Jurkat, Clone E6-1 (cell line): ENCODE data around the gene TCF12.

ENCODE experiments used
- DNase-seq: peaks from one replicate; pipeline ENCODE4 v3.0.0-alpha.2; 2011; ENCODE audit warnings: low read depth, low spot score
- H3K4me3 ChIP-seq: 2 replicates; pipeline ENCODE4 v1.5.1; 2011; ENCODE audit warnings: mild to moderate bottlenecking, low read length, control low read depth, moderate library complexity

Gene TCF12

DNA sequence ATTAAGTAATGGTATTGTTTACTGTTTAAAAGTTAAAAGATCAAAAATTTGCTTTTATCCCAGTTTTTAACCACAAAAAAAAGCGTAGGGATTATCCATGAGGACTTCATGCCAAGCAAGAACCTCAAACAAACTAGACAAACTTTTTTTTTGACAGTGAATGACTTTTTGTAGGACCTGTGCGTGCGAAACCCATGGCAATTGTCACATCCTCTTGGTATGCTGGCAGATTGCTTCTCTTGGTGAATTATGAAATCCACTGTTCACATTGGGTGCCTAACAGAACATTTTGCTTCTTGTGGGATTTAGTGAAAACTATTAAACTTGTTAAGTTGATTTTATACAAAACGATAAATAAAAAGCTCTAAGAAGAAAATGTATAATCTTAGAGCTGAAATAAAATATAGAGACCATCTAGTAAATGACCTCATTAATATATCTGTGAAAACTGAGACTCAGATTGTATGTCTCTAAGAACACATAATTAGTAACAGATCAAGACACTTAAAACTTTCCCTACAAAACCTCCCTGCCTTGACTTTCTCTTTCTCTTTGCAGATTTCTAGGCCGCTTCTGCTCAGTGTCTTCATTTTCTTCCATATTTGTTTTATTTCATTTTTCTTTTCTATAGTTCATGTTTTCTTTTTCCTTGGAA is 370.6 kb downstream of the TCF12 start:
- no peak for DNase-seq

DNA sequence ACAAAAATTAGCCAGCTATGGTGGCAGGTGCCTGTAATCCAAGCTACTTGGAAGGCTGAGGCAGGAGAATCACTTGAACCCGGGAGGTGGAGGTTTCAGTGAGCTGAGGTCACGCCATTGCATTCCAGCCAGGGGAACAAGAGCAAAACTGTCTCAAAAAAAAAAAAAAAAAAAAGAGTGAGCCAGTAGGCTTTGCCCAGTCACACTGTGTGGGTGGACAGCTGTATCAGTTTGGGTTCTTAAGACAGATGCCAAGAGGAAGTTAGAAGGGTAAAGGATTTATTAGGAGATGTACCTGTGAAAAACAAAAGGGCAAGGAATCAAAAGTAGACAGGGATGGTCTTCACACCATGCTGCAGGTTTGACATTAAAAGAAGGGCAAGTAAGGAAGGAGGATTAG is 371.7 kb downstream of the TCF12 start:
- H3K4me3 ChIP-seq = no peak overlapping the region
- no peak for DNase-seq

More for the DNA sequence above, 370.6 kb downstream of the TCF12 start:
- H3K4me3 ChIP-seq = no peak overlapping the region

GRCh38 chr15:57290826-57291225 is 372.4 kb downstream of the TCF12 start:
- H3K4me3 ChIP-seq = no peak overlapping the region
- DNase-seq = no peak

DNA sequence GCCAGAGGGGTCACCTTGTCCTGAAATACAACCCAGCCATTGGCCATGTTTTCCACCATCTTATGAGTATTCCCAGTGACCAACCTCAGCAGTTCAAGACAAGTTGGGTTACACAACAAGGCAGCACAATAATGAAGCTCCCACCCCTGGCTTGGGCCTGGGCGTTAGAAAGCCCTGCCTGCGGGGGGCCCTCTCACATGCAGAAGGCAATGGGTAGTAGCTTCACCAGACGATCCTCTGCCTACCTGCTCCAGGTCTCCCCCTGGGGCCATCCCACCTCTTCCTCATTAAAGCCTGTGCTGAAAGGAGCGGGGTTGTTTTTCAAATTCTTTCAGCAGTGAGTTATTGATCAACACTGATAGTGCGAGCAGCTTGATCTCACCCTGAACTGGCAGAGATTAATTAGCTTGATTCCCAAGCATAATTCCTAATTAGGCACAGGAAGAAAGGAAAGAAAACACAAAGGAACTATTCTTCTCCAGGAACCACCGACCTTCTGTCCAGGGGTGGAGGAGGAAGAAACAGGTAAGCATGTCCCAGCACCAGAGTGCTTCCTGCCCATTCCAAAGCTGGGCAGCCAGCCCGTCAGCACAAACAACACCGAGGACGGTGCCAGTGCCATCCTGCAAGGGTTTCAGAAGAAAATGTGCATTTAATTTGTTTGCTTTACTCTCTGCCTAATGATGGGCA is 378.2 kb downstream of the TCF12 start:
- no peak for DNase-seq
- no peak overlapping the region for H3K4me3 ChIP-seq

DNA sequence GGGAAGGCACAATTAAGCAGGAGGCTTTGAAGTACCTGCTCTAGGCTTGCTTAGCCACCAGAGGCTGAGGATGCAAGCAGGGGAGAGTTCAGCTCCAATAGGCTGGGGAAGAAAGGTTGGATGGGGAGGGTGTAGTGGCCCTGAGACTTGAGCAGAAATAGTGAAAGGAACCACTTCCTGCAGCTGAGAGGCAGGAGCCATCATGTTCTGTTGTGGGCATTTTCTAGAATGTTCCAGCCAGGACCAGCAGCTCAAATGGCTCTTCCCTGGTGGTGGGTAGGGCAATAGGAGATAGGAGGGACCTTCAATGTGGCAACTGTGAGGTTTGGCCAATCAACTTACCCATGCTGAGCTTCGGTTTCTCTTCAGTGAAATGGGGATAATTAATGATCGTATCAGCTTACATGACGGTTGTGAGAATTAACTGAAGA is 378.7 kb downstream of the TCF12 start:
- H3K4me3 ChIP-seq = no peak overlapping the region
- peak; percentile 61 for DNase-seq

- DNase-seq = no peak
- H3K4me3 ChIP-seq = no peak overlapping the region
Measured at GRCh38 chr15:57297630-57298029, 379.2 kb downstream of the TCF12 start.

- no peak for DNase-seq
- H3K4me3 ChIP-seq = no peak overlapping the region
Measured at GRCh38 chr15:57298204-57298603, 379.8 kb downstream of the TCF12 start.

- no peak overlapping the region for H3K4me3 ChIP-seq
- DNase-seq = no peak
Measured at GRCh38 chr15:57298843-57299550, 380.6 kb downstream of the TCF12 start.

DNA sequence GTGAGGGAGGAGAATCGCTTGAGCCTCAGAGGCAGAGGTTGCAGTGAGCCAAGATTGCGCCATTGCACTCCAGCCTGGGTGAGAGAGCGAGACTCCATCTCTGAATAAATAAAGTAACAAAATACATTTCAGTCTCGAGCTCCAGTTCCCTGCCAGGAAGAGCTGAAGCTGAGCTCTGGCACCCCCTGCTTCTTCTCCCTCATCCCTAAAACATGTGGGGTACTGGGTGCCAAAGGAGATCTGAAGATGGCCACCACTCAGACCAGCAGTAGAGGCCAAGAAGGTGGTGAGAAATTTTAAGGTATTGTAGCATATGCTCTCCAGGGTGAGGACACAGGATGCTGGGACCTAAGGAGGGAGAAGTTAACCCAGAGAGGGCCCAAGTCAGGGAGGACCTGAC is 382.9 kb downstream of the TCF12 start:
- no peak for DNase-seq
- no peak overlapping the region for H3K4me3 ChIP-seq

DNA sequence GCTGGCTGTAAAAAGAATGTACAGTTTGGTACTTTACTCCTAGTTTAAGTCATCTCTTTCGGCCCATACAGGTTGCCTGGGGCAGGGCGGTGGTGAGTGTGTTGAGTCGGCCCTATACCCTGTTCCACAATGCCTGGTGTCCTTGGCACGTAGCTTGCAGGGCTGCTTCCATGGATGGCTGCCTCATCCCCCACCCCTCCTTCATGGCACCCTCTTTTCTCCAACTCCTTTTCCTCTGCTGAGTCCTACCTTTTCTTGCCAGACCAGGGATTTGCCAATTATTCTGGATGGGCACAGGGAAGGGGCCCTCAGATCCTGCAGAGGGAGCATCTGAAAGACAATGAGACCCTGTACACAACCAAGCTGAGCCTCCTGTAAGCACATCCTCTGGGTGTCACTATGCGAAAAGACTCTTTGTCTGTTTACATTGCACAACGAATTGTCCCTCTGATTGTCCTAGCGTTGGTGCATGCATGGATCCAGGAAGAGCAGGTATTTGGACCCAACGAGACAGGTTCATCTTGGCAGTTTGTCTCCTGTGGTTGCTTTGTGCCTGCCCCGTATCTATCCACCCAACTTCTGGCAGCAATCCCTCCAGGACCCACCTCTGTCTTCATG is 384.3 kb downstream of the TCF12 start:
- DNase-seq = no peak
- no peak overlapping the region for H3K4me3 ChIP-seq

- H3K4me3 ChIP-seq = no peak overlapping the region
- no peak for DNase-seq
Measured at GRCh38 chr15:57305009-57305408, 386.6 kb downstream of the TCF12 start.

GRCh38 chr15:57306161-57306943 is 387.9 kb downstream of the TCF12 start:
- peak; percentile 34 for DNase-seq

DNA sequence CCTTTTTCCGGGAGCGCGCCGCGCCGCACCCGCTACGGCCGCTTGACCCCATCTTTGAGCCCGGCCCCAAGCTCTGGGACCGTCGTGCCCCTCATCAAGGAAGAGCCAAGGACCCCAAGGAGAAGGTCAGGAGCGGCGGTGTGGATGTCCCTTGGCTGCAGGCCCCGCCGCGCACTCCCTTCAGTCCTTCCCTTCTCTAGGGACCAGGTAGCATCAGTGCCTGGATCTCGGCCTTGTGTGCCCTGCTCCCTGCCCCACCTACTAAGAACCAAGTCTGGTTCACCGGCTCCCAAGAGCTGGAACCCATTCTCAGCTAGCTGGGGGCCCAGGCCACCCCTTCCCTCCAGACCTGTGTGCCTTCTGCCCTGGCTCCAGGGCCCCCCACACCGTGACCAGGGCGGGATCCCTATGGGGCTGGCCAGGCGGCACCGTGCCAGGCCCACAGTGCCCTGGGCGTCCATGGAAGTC is 388.5 kb downstream of the TCF12 start:
- DNase-seq = no peak

More at GRCh38 chr15:57306161-57306943, 387.9 kb downstream of the TCF12 start:
- peak overlapping the region; percentile 42 for H3K4me3 ChIP-seq

DNA sequence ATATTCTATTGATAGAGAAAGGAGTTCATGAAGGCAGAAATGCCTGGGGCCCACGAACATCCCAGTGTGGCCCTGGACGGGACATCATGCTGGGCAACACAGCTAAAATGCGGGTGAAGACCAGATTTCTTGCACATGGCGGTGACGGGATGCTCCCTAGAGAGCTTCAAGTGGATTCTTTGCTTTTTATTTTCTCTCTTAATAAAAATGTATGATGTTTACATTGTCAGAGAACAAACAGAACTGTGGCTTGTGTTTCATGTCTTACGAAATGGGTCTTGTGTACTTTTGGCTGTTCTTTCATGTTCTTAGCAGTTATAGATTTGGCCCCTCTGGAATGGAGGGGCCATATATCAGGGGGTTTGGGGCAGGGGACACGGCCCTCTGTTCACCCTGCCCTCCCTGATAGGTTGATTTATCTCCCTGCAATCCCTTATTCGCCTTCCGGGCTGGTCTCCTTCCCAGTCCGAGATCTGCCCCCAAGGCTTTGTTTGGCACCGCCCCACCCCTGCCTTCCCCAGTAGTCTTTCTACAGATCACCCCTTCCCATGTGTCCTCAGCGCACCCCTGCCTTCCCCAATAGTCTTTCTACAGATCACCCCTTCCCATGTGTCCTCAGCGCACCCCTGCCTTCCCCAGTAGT is 389.2 kb downstream of the TCF12 start:
- H3K4me3 ChIP-seq = no peak overlapping the region
- DNase-seq = no peak

More for the DNA sequence above, 388.5 kb downstream of the TCF12 start:
- H3K4me3 ChIP-seq = no peak overlapping the region

DNA sequence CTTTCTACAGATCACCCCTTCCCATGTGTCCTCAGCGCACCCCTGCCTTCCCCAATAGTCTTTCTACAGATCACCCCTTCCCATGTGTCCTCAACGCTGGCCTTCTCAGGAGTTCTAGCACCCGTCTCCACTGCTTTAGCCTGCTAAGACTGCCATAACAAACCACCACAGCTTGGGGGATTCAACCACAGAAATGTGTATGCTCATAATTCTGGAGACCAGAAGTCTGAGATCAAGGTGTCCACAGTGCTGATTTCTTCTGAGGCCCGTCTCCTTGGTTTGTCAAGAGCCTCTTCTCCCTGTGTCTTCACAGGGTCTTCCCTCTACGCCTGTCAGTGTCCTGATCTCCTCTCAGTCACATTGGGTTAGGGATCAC is 389.7 kb downstream of the TCF12 start:
- no peak for DNase-seq
- H3K4me3 ChIP-seq = no peak overlapping the region

DNA sequence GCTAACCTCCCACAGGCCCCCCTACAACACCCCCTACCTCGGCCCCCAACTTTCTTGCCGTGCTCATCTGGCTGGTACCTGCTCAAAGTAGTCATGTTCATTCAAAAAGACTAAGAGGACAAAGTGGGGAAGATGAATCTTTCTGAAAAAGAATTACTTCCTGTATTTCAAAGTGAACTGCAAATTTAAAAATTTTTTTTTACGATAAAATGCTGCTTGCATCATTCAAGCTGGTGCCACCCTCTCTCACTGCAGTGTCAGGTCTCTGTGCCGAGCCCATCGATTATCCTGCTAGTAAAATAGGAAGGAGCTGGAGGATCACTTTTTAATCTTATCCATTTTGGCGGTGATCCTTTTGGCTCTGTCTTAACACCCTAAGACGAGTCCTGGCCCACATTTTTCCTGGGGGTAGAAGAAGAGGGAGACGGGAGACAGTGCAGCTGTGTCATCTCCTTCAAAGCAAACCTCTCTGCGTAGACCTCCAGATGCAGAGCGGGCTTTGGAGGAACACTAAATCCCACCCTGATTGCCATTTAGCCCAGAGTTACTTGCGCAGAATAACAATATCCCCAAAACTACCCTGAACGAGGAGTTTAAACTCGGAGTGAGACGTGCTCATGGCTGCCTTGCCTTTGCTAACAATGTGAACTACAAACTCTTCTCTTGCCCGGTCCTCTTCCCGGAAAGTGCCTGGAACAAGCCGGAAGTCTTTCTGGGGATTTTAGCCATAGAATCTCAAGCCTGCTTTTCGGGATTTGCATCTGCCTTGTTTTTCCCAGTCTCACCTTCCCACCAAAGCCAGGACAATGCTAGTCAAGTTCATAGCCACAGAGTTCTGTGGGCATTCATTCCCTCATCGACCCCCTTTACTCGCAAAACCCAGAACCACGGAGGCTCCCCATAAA is 391.7 kb downstream of the TCF12 start:
- no peak for DNase-seq
- H3K4me3 ChIP-seq = no peak overlapping the region

DNA sequence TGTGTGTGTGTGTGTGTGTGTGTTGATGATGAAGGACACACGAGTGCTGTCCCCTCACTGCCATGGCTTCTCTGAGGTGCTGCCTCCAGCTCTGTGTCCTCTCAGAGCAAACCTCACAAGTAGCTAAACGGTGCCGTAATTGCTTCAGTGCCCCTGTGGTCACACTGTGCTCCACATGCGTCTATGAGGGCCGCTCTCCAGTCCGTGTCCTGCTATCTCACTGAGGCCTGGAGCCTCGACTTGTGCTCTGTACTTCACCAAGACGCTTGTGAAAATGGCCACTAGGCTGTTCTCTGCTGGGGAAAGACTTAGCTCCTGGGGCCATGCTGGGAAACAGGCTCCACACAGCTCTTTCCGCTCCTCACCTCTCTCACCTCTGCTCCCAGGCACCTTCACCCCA is 392.4 kb downstream of the TCF12 start:
- no peak for DNase-seq

GRCh38 chr15:57312006-57312317 is 393.5 kb downstream of the TCF12 start:
- no peak for DNase-seq
- H3K4me3 ChIP-seq = no peak overlapping the region

More for the DNA sequence above, 392.4 kb downstream of the TCF12 start:
- H3K4me3 ChIP-seq = no peak overlapping the region
